Activated naive CD8-positive, alpha-beta T cell treated with anti-CD3 and anti-CD28 coated beads, Interleukin-2, amount 50 U/mL, for 24 hours (primary cell): Measurements from ENCODE around the gene EMID1.
A peak's percentile ranks its signal among the peaks of the same experiment; 100 is the strongest.

ENCODE experiments used
- ATAC-seq: fragments of 150-1000 bp; cut with Tn5 transposase; one replicate; pipeline ENCODE4 v1.10.0; 2021
- DNase-seq: peaks from one replicate; pipeline ENCODE4 v3.0.0; 2021
- H3K27ac Mint-ChIP-seq: one replicate; pipeline ENCODE4 v1.8.0; 2021; ENCODE audit warnings: mild to moderate bottlenecking, mixed read lengths
- H3K27me3 Mint-ChIP-seq: one replicate; pipeline ENCODE4 v1.8.0; 2021; ENCODE audit warnings: mixed read lengths
- H3K36me3 Mint-ChIP-seq: one replicate; pipeline ENCODE4 v1.8.0; 2021; ENCODE audit warnings: low read depth, mixed read lengths
- H3K4me1 Mint-ChIP-seq: one replicate; pipeline ENCODE4 v1.8.0; 2021; ENCODE audit warnings: mixed read lengths
- H3K4me3 Mint-ChIP-seq: one replicate; pipeline ENCODE4 v1.8.0; 2021; ENCODE audit warnings: mild to moderate bottlenecking, moderate library complexity, mixed read lengths
- H3K9me3 Mint-ChIP-seq: one replicate; pipeline ENCODE4 v1.8.0; 2021; ENCODE audit warnings: mixed read lengths

Gene EMID1

GRCh38 chr22:29205594-29206371 lies at the start of gene EMID1:
Gene EMID1, plus strand, starts transcription at chr22:29205896. Its CDS starts 143 bp downstream, at chr22:29206039.
- Mint-ChIP-seq H3K4me3 (peak within 1 kb of the TSS; percentile 57), H3K9me3 (no peaks in the 10 kb centered on the region), H3K36me3 (no peaks in the 10 kb centered on the region), H3K27ac (no peak within 1 kb of the TSS), H3K4me1 (peaks cover 30% of the 10 kb centered on the region), H3K27me3 (peaks cover 53% of the 10 kb centered on the region)
- DNase-seq (peak; percentile 36), ATAC-seq (no peak)

- no peak overlapping the region for H3K4me3 Mint-ChIP-seq
- H3K27ac Mint-ChIP-seq, result no peak overlapping the region
- no peaks in the 10 kb centered on the region for H3K36me3 Mint-ChIP-seq
- DNase-seq, result no peak
- H3K9me3 Mint-ChIP-seq, result no peaks in the 10 kb centered on the region
- peaks cover 16% of the 10 kb centered on the region for H3K4me1 Mint-ChIP-seq
- ATAC-seq, result no peak
- H3K27me3 Mint-ChIP-seq, result peaks cover 57% of the 10 kb centered on the region
These were observed 49.7 kb upstream of the EMID1 start for GRCh38 chr22:29155966-29156365.

GRCh38 chr22:29156507-29156906 lies 49.2 kb upstream of the EMID1 start:
- Mint-ChIP-seq H3K9me3 (no peaks in the 10 kb centered on the region), H3K4me1 (peaks cover 16% of the 10 kb centered on the region), H3K36me3 (no peaks in the 10 kb centered on the region), H3K27ac (no peak overlapping the region), H3K27me3 (peaks cover 57% of the 10 kb centered on the region), H3K4me3 (no peak overlapping the region)
- DNase-seq (no peak), ATAC-seq (no peak)

GRCh38 chr22:29157759-29158535 lies 47.7 kb upstream of the EMID1 start:
- Mint-ChIP-seq H3K9me3 (no peaks in the 10 kb centered on the region), H3K27ac (no peak overlapping the region), H3K4me1 (peaks cover 13% of the 10 kb centered on the region), H3K4me3 (no peak overlapping the region), H3K27me3 (peaks cover 57% of the 10 kb centered on the region), H3K36me3 (no peaks in the 10 kb centered on the region)
- no peak for DNase-seq
- no peak for ATAC-seq

GRCh38 chr22:29158546-29158945 lies 47.1 kb upstream of the EMID1 start:
- no peak overlapping the region for H3K27ac Mint-ChIP-seq
- H3K4me1 Mint-ChIP-seq, result peaks cover 10% of the 10 kb centered on the region
- no peaks in the 10 kb centered on the region for H3K36me3 Mint-ChIP-seq
- H3K4me3 Mint-ChIP-seq, result no peak overlapping the region
- ATAC-seq (no peak), DNase-seq (no peak)
- no peaks in the 10 kb centered on the region for H3K9me3 Mint-ChIP-seq
- peaks cover 57% of the 10 kb centered on the region for H3K27me3 Mint-ChIP-seq

GRCh38 chr22:29163808-29164207 lies 41.9 kb upstream of the EMID1 start:
- Mint-ChIP-seq H3K4me1 (peaks cover 28% of the 10 kb centered on the region), H3K9me3 (no peaks in the 10 kb centered on the region), H3K4me3 (no peak overlapping the region), H3K27ac (no peak overlapping the region), H3K27me3 (peaks cover 55% of the 10 kb centered on the region), H3K36me3 (no peaks in the 10 kb centered on the region)
- ATAC-seq (no peak), DNase-seq (no peak)

- H3K27me3 Mint-ChIP-seq, result peaks cover 60% of the 10 kb centered on the region
- H3K36me3 Mint-ChIP-seq, result no peaks in the 10 kb centered on the region
- no peak overlapping the region for H3K27ac Mint-ChIP-seq
- H3K4me1 Mint-ChIP-seq, result peaks cover 28% of the 10 kb centered on the region
- no peak for DNase-seq
- no peak overlapping the region for H3K4me3 Mint-ChIP-seq
- no peak for ATAC-seq
- H3K9me3 Mint-ChIP-seq, result no peaks in the 10 kb centered on the region
These were observed 40.2 kb upstream of the EMID1 start for GRCh38 chr22:29165321-29166060.

GRCh38 chr22:29166180-29166579 lies 39.5 kb upstream of the EMID1 start:
- no peaks in the 10 kb centered on the region for H3K9me3 Mint-ChIP-seq
- H3K27me3 Mint-ChIP-seq, result peaks cover 57% of the 10 kb centered on the region
- no peaks in the 10 kb centered on the region for H3K36me3 Mint-ChIP-seq
- no peak overlapping the region for H3K27ac Mint-ChIP-seq
- H3K4me3 Mint-ChIP-seq, result no peak overlapping the region
- DNase-seq, result no peak
- no peak for ATAC-seq
- H3K4me1 Mint-ChIP-seq, result peaks cover 25% of the 10 kb centered on the region

GRCh38 chr22:29167032-29167911 lies 38.4 kb upstream of the EMID1 start:
- Mint-ChIP-seq H3K27ac (peak overlapping the region; percentile 83), H3K27me3 (peaks cover 60% of the 10 kb centered on the region), H3K4me1 (peaks cover 25% of the 10 kb centered on the region), H3K36me3 (no peaks in the 10 kb centered on the region), H3K4me3 (peak overlapping the region; percentile 46), H3K9me3 (no peaks in the 10 kb centered on the region)
- ATAC-seq (peak; percentile 95), DNase-seq (peak; percentile 77)

- H3K4me1 Mint-ChIP-seq, result peaks cover 14% of the 10 kb centered on the region
- H3K4me3 Mint-ChIP-seq, result no peak overlapping the region
- H3K27me3 Mint-ChIP-seq, result peaks cover 45% of the 10 kb centered on the region
- H3K27ac Mint-ChIP-seq, result no peak overlapping the region
- ATAC-seq (no peak), DNase-seq (no peak)
- H3K9me3 Mint-ChIP-seq, result peaks cover 21% of the 10 kb centered on the region
- peaks cover 6% of the 10 kb centered on the region for H3K36me3 Mint-ChIP-seq
These were observed 34.0 kb upstream of the EMID1 start for GRCh38 chr22:29171721-29172120.

- peaks cover 43% of the 10 kb centered on the region for H3K27me3 Mint-ChIP-seq
These were observed 33.5 kb upstream of the EMID1 start for GRCh38 chr22:29172216-29172615.

GRCh38 chr22:29175312-29175835 lies 30.3 kb upstream of the EMID1 start:
- Mint-ChIP-seq H3K9me3 (peaks cover 21% of the 10 kb centered on the region), H3K4me1 (no peaks in the 10 kb centered on the region), H3K27ac (no peak overlapping the region), H3K36me3 (peaks cover 6% of the 10 kb centered on the region), H3K27me3 (peaks cover 25% of the 10 kb centered on the region), H3K4me3 (no peak overlapping the region)
- no peak for ATAC-seq
- DNase-seq, result no peak

More at GRCh38 chr22:29172216-29172615, 33.5 kb upstream of the EMID1 start:
- Mint-ChIP-seq H3K4me1 (peaks cover 9% of the 10 kb centered on the region), H3K4me3 (no peak overlapping the region), H3K9me3 (peaks cover 21% of the 10 kb centered on the region), H3K27ac (no peak overlapping the region), H3K36me3 (peaks cover 6% of the 10 kb centered on the region)
- DNase-seq, result no peak
- no peak for ATAC-seq

- DNase-seq (no peak), ATAC-seq (no peak)
- no peak overlapping the region for H3K27ac Mint-ChIP-seq
- H3K36me3 Mint-ChIP-seq, result no peaks in the 10 kb centered on the region
- no peaks in the 10 kb centered on the region for H3K4me1 Mint-ChIP-seq
- no peaks in the 10 kb centered on the region for H3K9me3 Mint-ChIP-seq
- H3K4me3 Mint-ChIP-seq, result no peak overlapping the region
- H3K27me3 Mint-ChIP-seq, result peaks cover 9% of the 10 kb centered on the region
These were observed 21.5 kb upstream of the EMID1 start for GRCh38 chr22:29183971-29184848.
